IPS-20b (cell line): ENCODE results near the gene SGCD.

Source experiments
- H3K27ac ChIP-seq: one replicate; pipeline ENCODE4 v1.5.1; 2013; ENCODE audit warnings: low read length
- H3K27me3 ChIP-seq: 2 replicates; pipeline ENCODE4 v1.6.1; 2013; ENCODE audit warnings: mild to moderate bottlenecking, low read length, inconsistent platforms; ENCODE audit not compliant: insufficient read depth
- H3K36me3 ChIP-seq: 2 replicates; pipeline ENCODE4 v1.6.1; 2013; ENCODE audit warnings: low read depth, mild to moderate bottlenecking, inconsistent platforms, low read length, moderate library complexity; ENCODE audit not compliant: insufficient read depth
- H3K4me1 ChIP-seq: 2 replicates; pipeline ENCODE4 v1.6.1; 2013; ENCODE audit warnings: mild to moderate bottlenecking, control low read depth, inconsistent platforms, low read length, moderate library complexity; ENCODE audit not compliant: insufficient read depth
- H3K4me3 ChIP-seq: 2 replicates; pipeline ENCODE4 v1.5.1; 2013; ENCODE audit warnings: mild to moderate bottlenecking, low read length, inconsistent platforms
- H3K9ac ChIP-seq: 2 replicates; pipeline ENCODE4 v1.6.1; 2013; ENCODE audit warnings: low read depth, mild to moderate bottlenecking, inconsistent platforms, low read length, moderate library complexity
- H3K9me3 ChIP-seq: 2 replicates; pipeline ENCODE4 v1.6.1; 2013; ENCODE audit warnings: mild to moderate bottlenecking, low read depth, low read length, inconsistent platforms; ENCODE audit not compliant: insufficient read depth

SGCD gene

DNA sequence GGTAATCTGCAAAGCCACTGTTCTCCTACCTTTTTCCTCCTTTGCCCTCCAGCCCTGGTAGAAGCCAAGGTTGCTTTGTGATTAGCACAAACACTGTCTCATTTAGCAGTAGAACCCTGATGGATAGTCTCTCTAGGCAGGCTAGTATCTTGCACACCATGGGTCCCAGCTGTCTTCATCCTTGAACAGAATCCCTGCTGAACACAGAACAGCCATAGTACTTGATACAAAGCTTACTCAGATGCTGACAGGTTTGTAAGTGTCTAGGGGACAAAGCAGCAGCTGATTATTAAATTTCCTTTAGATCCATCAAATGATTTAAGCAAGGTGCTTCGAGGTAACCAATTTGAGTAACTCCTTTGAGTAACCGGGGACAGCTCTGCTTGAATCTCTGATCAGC is 359.4 kb downstream of the SGCD start:
- H3K4me1 ChIP-seq, result peaks cover 19% of the 10 kb centered on the region
- no peak overlapping the region for H3K27ac ChIP-seq
- no peaks in the 10 kb centered on the region for H3K27me3 ChIP-seq
- no peak overlapping the region for H3K4me3 ChIP-seq
- H3K36me3 ChIP-seq, result no peaks in the 10 kb centered on the region
- no peak overlapping the region for H3K9ac ChIP-seq
- H3K9me3 ChIP-seq, result no peaks in the 10 kb centered on the region

DNA sequence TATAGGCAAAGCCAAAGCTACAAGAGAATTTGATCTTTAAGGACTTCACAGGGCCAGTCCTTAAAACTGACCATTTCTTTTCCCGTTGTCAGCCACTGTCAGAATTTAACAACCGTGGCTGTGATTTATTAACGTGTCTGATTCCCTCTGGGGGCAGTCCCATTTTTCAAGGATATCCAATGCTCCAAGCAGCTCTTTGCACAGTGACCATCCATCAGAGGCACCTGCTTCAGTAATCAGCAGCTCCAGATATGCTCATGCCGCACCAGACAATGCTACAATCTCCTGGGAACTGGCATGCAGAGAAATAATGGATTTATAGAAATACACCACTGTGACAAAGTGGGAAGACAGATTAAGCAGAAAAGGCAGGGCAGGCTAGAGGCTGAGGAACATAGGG is 359.8 kb downstream of the SGCD start:
- H3K27ac ChIP-seq, result no peak overlapping the region
- no peaks in the 10 kb centered on the region for H3K9me3 ChIP-seq
- H3K4me1 ChIP-seq, result peaks cover 19% of the 10 kb centered on the region
- no peaks in the 10 kb centered on the region for H3K36me3 ChIP-seq
- H3K4me3 ChIP-seq, result no peak overlapping the region
- H3K9ac ChIP-seq, result no peak overlapping the region
- no peaks in the 10 kb centered on the region for H3K27me3 ChIP-seq

DNA sequence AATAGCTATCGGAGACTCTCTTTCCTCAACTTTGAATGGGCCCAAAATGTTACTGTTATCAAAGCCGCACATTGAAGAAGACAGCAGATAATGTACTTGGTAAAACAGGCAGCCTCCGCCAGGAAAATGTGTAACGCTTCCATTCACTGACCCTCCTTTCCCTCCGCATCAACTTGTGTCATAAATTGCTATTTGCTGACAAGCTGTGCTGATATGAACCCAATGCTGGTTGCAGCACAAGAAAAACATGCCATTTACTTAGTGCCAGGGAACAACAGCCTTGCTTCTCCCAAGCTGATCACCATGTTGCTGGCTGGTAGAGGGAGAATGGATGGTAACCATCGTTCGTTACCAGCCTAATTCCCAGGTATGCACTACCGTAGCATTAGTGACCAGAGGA is 360.6 kb downstream of the SGCD start:
- Histone ChIP-seq H3K27ac (no peak overlapping the region), H3K27me3 (no peaks in the 10 kb centered on the region), H3K4me3 (no peak overlapping the region), H3K9ac (no peak overlapping the region), H3K4me1 (peaks cover 16% of the 10 kb centered on the region), H3K9me3 (no peaks in the 10 kb centered on the region), H3K36me3 (no peaks in the 10 kb centered on the region)

DNA sequence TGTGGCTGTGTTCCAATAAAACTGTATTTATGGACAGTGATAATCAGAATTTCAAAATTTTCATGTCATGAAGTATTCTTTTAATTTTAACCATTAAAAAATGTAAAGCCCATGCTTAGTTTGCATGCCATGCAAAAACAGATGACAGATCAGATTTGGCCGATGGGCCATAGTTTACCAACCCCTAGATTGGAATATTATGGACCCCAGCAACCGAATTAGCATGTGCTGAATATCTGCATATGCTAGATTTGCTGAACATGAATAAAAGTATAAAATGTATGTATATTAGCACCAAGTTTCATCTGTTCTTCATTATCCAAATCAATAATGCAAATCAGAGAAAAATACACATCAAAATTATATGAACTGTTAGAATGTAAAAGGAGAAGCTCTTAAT is 364.6 kb downstream of the SGCD start:
- Histone ChIP-seq H3K9ac (no peak overlapping the region), H3K27ac (no peak overlapping the region), H3K9me3 (no peaks in the 10 kb centered on the region), H3K4me3 (no peak overlapping the region), H3K4me1 (peaks cover 8% of the 10 kb centered on the region), H3K36me3 (no peaks in the 10 kb centered on the region), H3K27me3 (no peaks in the 10 kb centered on the region)

DNA sequence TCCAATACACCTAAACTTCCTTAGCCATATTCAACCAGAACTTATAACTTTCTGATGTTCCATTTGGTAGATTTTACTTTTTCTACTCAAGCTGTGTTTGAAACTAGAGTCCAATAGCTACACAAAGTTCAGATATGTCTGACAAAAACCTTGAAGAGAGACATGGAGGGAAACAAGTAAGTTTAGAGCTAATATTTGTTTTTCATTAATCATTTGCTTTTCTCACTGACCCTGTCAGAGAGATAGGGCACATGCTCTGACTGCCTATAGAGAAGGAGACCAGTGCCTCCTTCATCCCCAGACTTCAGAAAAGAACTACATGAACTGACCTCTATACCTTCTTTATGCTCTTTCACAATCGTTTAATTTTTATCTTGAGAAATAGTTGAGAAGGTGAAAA is 366.1 kb downstream of the SGCD start:
- Histone ChIP-seq H3K9ac (no peak overlapping the region), H3K4me3 (no peak overlapping the region), H3K36me3 (no peaks in the 10 kb centered on the region), H3K9me3 (no peaks in the 10 kb centered on the region), H3K27me3 (no peaks in the 10 kb centered on the region), H3K27ac (no peak overlapping the region), H3K4me1 (peaks cover 8% of the 10 kb centered on the region)

DNA sequence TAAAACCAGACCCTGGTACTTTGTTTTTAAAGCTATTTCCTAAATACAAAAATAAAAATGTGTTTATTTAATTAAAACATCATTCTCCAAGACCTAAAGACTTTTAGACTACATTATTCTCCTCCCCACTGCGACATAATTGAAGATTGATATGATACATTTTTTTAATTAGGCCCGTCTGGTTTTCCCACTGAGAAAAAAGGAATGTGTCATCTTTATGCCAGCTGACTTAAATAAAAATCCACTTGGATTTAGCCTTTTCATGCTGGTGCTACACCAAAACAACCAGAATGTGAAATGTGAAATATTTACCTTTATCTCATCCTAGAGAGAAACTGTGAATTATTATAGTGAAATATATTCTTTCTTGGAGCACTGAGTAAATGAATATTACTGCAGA is 367.6 kb downstream of the SGCD start:
- Histone ChIP-seq H3K4me1 (peaks cover 8% of the 10 kb centered on the region), H3K27ac (no peak overlapping the region), H3K9ac (no peak overlapping the region), H3K4me3 (no peak overlapping the region), H3K27me3 (no peaks in the 10 kb centered on the region), H3K36me3 (no peaks in the 10 kb centered on the region), H3K9me3 (no peaks in the 10 kb centered on the region)

DNA sequence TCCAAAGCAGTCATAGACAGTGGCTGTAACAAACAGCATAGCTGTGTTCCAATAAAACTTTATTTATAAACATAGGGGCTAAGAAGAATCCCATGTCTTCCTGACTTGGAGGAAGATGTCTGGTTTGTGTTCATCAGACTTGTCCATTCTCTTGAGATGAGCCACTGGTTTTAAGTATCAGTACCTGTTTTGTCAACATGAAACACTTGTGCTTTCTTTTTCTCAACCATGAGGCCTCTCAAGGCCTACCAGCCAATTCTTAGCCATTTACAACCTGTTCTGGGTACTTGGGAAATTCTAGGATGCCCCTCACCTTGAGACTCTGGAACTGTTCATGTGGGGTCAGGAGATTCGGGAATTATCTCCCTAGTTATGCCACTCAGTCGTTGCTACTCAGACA is 368.8 kb downstream of the SGCD start:
- Histone ChIP-seq H3K36me3 (no peaks in the 10 kb centered on the region), H3K9me3 (no peaks in the 10 kb centered on the region), H3K27me3 (no peaks in the 10 kb centered on the region), H3K9ac (no peak overlapping the region), H3K27ac (no peak overlapping the region), H3K4me1 (peaks cover 8% of the 10 kb centered on the region), H3K4me3 (no peak overlapping the region)

DNA sequence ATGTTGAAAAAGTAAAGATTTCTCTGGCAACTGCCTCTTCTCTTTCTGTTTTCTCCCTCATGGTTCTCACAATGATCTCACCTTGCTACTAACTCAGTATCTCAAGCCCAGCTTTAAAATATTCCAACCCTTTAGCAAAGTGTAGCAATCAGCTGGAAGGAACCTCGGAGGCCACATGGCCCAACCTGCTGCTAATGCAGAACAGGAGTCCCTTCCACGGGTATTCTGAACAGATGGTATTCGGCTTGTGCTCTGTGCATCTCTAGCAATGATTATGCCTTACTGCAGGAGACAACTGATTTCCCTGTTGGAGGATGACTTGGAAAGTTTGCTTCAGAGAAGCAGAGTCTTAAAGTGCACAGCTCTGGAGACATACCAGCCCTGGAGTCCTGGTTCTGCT is 371.4 kb downstream of the SGCD start:
- Histone ChIP-seq H3K9ac (no peak overlapping the region), H3K36me3 (no peaks in the 10 kb centered on the region), H3K4me1 (peaks cover 8% of the 10 kb centered on the region), H3K27me3 (no peaks in the 10 kb centered on the region), H3K9me3 (no peaks in the 10 kb centered on the region), H3K4me3 (no peak overlapping the region), H3K27ac (no peak overlapping the region)

DNA sequence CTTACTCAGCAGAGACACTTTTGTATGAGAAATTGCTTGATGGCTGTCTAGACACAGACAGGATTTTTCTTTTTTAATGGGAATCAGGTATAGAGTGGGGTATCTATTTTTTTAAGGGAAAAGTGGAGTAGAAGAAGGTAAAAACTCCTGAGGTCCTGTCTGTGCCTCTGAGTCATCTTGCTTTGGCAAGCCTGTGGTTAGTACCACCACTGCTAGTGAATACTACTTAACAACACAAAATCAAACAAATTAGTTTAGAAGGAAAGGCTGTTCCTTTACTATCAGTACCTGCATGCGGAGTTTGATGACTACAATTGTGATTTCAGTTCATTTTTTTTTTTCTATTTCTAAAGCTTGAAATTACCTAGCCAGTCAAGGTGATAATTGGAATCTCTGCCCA is 372.2 kb downstream of the SGCD start:
- peaks cover 2% of the 10 kb centered on the region for H3K4me1 ChIP-seq
- no peak overlapping the region for H3K27ac ChIP-seq
- no peaks in the 10 kb centered on the region for H3K9me3 ChIP-seq
- H3K4me3 ChIP-seq, result no peak overlapping the region
- no peaks in the 10 kb centered on the region for H3K27me3 ChIP-seq
- H3K36me3 ChIP-seq, result no peaks in the 10 kb centered on the region
- H3K9ac ChIP-seq, result no peak overlapping the region

DNA sequence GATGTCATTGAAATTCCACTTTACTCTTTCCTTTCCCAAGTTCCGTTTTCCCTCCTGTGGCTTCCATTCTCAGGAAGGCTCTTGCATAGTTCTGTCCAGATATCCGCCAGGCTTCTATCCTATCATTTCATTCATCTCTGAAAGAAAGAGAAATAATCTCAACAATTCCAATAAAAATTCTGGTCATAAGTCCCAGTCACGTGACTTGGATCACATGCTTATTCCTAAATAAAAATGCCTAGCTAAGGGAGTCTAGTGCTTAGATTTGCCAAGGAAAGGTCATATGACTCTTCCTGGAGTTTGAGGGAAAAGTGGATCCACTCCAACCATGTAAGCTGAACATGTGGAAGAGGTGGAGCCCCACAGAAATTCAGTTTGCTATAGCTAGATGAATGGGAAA is 377.2 kb downstream of the SGCD start:
- Histone ChIP-seq H3K4me1 (peaks cover 9% of the 10 kb centered on the region), H3K27ac (no peak overlapping the region), H3K9me3 (no peaks in the 10 kb centered on the region)

DNA sequence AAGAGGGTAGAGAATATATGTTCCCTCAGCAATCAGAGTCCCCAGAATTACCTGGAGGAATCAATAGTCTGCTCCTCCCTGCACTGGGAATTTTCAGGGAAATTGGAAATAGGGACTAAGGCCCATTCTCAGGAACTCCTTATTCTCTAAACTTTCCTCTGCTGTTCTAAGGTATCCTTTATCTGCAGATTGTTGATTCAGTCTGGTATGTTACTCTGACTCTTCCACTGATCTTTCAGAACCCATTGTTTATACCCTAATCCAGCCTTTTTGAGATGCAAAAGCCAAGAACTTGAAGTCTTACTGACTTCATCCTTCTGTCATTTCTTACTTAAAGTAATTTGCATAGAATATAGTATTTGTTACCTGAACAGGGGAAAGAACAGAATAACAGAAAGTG is 379.7 kb downstream of the SGCD start:
- H3K4me1 ChIP-seq, result peaks cover 9% of the 10 kb centered on the region
- no peak overlapping the region for H3K27ac ChIP-seq
- H3K36me3 ChIP-seq, result no peaks in the 10 kb centered on the region
- no peaks in the 10 kb centered on the region for H3K27me3 ChIP-seq
- H3K4me3 ChIP-seq, result no peak overlapping the region
- no peak overlapping the region for H3K9ac ChIP-seq
- H3K9me3 ChIP-seq, result no peaks in the 10 kb centered on the region

More for the DNA sequence above, 377.2 kb downstream of the SGCD start:
- Histone ChIP-seq H3K4me3 (no peak overlapping the region), H3K36me3 (no peaks in the 10 kb centered on the region), H3K9ac (no peak overlapping the region), H3K27me3 (no peaks in the 10 kb centered on the region)

DNA sequence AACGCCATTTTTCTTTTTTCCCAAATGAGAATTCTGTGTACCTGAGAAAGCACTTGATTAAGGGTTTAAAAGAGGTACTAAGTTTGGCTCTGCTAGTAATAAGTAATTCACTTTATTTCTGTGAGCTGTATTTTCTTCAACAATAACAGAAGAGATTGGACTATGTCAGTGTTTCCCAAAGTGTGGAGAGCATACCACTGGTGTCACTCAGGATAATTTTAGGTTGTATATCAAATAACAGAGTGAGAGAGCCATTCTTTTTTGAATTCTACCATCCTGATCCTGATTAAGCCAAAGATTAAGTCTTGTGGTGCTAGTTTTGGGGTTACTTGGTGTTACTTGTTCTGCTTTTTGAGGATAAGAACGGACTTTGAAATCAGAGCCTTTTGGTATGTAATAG is 380.8 kb downstream of the SGCD start:
- H3K27ac ChIP-seq, result no peak overlapping the region

DNA sequence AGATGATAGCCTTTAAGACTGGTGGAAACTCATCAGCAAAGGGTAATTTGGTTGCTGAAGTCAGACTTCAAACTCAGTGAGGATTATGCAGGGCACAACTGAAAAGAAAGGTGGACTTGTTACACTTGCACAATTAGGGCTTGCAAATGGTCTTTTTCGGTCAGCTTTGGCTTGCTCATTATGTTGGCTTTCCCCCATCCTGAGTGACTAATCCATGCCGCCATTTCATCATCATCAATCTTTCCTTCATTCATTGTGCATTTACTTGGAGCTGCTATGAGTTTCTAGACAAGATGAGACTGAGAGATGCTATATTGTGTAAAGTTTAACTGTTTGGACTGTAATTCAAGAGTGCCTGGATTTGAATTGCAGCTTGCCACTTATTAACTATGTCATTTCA is 388.3 kb downstream of the SGCD start:
- H3K36me3 ChIP-seq, result no peaks in the 10 kb centered on the region
- peaks cover 30% of the 10 kb centered on the region for H3K4me1 ChIP-seq
- no peaks in the 10 kb centered on the region for H3K9me3 ChIP-seq
- no peak overlapping the region for H3K27ac ChIP-seq
- no peaks in the 10 kb centered on the region for H3K27me3 ChIP-seq
- H3K9ac ChIP-seq, result no peak overlapping the region
- no peak overlapping the region for H3K4me3 ChIP-seq

More for the DNA sequence above, 380.8 kb downstream of the SGCD start:
- Histone ChIP-seq H3K4me1 (peaks cover 9% of the 10 kb centered on the region), H3K9me3 (no peaks in the 10 kb centered on the region), H3K36me3 (no peaks in the 10 kb centered on the region), H3K27me3 (no peaks in the 10 kb centered on the region), H3K4me3 (no peak overlapping the region), H3K9ac (no peak overlapping the region)
